Fibroblast of skin of left quadriceps (primary cell): ENCODE data around the gene ATP6V0E1.
"Not testable (repeated sequence)": the region's sequence is repeated elsewhere in the genome, so short reads cannot be mapped to it uniquely, and the experiment has no call there.

Experiments
- DNase-seq, 2 experiments: peaks; one replicate each; pipeline ENCODE4 v3.0.0-alpha.2; 2013; ENCODE audit warnings: low read depth in 2 of 2

The ATP6V0E1 gene

DNA sequence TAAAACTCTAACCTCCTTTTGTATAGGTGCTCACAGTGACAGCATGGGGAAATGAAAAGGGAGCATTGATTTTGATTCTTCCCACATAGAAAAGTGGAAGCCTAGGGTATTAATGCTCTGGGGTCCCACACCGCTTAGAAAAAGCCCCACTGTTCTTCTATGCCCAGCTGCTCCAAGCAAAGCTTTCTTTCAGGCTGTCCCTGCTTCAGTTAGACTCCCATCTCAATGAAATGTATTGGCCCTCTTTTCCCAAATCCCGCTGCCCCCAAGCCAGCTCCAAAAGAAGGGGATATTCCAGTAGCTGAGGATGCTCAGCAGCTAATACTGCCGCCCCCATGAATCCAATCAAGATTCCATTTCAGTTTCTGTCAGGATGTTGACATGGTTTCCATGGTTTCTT is 55.6 kb downstream of the ATP6V0E1 start:
- DNase-seq, result no peak

DNA sequence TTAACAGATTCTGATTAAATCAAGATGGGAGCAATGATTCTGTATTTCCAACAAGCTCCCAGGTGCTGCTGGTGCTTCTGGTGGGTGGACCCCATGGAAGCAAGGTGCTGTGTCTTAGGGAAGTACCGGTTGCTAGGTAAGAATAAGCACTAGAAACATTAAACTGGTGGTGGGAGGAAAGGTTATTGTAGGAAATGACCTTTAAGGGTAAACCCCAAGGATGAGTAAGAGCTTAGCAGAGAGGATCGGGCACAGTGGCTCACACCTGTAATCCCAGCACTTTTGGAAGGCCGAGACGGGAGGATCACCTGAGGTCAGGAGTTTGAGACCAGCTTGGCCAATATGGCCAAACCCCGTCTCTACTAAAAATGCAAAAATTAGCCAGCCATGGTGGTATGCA is 56.4 kb downstream of the ATP6V0E1 start:
- no peak for DNase-seq

DNA sequence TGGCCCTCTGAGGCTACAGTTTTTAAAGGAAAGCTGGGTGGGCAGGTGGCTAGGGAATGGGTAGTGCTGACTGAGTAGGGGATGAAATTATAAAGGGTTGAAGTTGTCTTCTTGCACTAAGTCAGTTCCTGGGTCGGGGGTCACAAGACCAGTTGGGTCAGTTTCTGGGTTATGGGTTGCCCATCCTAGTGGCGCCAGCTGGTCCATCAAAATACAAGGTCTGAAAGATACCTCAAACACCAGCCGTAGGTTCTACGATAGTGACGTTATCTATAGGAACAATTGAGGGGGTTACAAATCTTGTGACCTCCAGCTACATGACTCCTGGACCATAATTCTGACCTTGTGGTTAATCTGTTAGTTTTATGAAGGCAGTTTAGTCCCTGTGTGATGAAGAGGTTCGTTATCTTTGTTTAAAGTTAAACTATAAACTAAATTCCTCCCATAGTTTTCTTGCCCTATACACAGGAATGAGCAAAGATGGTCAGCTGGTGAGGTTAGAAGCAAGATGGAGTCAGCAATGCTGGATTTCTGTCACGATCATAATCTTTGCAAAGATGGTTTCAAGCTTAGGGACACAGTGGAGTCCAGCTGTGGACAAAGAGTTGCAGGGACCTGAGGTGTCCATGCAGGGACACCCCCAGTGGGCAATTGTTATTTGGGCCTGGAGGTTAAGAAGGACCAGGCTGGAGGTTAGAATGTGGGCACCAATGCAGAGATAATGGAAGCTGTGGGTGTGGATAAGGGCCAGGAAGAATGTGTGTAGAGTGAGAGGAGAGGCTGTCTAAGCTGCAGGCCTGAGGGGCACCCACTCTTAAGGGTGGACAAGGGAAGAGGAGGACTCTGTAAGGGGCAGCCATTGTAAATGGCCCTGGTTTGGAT is 58.6 kb downstream of the ATP6V0E1 start:
- DNase-seq, result no peak

DNA sequence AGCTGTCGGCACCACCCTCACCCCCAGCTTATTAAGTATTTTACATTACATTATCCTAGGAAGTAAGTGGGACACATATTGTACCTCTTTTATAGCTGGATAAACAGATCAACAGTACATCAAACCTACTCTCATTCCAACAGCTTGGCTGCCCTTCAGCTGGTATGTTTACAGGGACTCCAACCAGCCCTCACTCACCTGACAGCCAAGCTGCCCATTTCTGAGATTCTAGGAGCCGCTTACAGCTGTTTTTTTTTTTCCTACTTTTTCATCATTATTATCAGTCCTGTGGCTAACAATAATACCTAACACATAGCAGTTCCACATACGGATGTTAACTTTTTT is 59.2 kb downstream of the ATP6V0E1 start:
- no peak for DNase-seq

DNA sequence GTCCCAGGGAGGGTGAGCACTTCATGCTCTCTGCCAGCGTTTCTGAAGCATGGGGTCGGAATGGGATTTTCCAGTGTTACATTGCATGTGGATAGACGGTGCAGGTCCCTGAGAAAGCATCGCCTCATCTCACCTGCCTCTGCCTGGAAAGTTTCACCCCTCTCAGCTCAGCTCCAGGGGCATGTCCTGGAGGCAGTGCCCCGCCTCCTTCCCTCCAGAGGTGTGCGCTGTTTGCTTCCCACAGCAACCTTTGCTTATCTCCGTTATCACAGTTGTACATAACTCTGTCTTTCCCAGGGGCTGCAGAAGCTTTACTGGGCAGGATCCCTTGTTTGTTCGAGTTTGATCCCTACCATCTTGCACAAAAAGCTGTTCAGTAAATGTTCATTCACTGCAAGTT is 61.9 kb downstream of the ATP6V0E1 start:
- DNase-seq, result no peak

DNA sequence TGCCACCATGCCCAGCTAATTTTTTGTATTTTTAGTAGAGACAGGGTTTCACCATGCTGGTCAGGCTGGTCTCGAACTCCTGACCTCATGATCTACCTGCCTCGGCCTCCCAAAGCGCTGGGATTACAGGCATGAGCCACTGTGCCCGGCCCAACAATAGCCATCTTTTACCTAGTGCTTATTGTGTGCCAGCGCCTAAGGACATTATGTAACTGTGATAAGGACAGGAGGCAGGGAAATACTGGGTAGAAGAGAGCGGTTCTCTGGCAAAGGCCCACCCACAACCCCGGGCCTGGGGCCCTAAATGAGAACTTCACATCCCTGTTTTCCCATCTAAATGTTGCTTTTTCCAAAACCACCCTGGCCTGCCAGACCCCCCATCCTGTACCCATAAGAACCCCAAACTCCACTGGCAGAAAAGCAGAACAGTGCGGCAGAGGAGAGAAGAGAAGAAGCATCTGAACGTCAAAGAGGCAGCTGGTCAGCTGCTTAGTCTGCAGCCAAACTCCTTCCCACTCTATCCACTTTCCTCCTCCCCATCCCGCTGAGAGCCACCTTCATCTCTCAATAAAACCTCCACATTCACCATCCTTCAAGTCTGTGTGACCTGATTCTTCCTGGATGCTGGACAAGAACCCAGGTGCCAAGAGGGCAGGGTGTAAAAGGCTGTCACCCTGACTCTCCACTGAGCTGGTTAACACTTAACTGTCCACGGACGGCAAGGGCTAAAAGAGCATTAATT is 63.7 kb downstream of the ATP6V0E1 start:
- DNase-seq, result not testable (repeated sequence)

DNA sequence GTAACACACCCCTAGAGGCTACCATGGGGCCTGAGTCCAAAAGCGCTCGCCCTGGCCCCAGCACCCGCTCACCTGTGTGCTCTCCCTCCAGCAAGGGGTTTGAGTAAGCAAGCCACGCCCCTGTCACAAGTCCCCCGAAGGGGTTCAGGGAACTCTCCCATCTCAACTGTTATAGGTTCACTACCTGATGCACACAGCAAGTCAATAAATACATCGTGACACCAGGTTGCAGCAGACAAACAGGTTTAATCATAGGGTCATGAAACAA is 64.2 kb downstream of the ATP6V0E1 start:
- no peak for DNase-seq

DNA sequence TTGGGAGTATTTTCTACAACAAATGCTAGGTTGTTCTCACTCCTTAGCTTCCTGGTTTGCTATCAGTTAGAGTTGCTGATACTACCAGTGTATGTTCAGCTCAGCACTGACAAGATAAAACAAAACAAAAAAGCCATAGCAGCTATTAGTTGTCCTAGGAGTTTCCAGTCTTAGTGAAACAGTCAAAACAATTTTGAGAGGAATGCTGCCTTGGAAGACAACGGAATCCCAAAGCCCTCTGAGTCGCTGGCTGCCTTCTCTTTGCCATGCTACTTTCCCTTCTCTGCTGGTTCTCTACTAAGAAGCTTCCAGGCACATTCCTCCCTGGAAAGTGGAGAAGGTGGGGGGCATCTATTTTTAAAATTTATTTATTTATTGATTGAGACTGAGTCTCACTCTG is 67.2 kb downstream of the ATP6V0E1 start:
- no peak for DNase-seq

DNA sequence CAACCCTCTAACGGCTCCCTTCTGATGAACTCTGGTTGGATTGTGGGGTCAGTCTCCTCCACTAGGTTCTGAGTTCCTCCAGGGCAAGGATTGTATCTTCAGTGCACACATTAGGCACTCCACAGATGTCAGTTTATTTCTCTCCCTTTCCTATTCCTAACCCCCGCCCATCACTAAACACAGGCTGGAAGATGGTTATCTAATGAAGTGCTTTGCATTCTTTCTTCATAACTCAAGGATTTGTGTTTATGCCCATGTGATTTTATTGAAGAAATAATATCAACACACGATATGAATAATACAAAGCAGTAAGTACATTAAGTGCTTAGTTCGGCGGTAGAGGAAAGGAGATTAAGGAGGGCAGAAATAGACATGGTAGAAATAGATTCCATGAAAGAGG is 68.2 kb downstream of the ATP6V0E1 start:
- peak; percentile 25 to 35 for DNase-seq

DNA sequence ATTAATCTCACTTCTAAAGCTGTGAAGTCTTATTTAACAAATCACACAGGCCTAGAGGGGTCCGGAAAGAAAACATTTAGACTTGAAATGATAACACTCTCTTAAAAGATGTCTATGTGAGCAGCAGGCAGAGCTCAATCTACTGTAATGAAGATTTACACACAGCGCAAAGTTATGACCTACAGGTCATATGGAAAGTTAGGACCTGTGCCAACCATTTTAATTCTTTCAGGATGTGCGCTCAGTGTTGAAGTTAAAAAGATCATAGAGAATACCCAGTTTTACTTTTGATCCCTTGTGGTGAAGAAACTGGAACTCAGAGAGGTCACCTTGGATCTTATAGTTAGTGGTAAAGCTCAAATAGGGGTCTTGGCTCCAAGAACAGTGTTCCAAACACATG is 69.5 kb downstream of the ATP6V0E1 start:
- no peak for DNase-seq

DNA sequence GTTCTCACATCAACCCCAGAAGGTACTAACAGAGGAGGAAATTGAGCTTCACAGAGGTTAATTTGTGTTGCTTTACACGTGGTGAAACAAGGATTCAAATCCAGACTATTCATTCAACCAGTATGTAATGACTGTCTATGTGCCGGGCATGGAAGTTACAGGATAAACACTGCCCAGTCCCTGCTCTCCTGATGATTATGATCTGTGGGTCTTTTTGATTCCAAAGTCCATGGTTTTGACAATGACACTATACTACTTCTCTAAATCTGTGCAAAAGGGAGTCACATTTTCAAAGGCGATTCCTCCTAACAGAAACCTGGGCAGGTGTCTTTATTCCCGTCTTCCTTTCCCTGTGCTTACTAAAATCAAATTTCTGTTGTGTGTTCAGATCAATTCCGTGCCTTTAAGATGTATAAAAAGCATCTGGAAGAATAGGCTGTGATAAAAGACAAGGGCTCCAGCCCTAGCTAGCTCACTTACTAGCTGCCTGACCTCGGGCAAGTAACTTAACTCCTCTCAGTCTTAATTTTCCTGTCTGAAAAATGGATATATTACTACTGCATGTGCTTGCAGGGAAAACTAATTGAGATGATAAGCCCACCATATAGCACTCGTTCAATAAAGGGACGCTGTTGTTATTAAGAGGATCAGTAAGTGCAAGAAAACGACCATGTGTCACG is 71.6 kb downstream of the ATP6V0E1 start:
- no peak for DNase-seq

DNA sequence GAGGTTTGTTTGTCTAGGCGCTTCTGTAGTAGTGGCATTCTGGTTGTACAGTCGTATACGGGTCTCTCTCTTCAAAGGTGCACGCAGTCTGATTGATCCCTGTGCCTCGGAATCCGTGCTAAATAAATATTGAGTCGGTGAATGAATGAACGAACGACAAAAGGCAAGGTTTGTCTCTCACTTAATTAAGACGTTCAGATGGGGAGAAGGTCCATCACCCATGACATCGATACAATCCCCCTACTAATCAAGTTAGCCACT is 72.1 kb downstream of the ATP6V0E1 start:
- no peak for DNase-seq

DNA sequence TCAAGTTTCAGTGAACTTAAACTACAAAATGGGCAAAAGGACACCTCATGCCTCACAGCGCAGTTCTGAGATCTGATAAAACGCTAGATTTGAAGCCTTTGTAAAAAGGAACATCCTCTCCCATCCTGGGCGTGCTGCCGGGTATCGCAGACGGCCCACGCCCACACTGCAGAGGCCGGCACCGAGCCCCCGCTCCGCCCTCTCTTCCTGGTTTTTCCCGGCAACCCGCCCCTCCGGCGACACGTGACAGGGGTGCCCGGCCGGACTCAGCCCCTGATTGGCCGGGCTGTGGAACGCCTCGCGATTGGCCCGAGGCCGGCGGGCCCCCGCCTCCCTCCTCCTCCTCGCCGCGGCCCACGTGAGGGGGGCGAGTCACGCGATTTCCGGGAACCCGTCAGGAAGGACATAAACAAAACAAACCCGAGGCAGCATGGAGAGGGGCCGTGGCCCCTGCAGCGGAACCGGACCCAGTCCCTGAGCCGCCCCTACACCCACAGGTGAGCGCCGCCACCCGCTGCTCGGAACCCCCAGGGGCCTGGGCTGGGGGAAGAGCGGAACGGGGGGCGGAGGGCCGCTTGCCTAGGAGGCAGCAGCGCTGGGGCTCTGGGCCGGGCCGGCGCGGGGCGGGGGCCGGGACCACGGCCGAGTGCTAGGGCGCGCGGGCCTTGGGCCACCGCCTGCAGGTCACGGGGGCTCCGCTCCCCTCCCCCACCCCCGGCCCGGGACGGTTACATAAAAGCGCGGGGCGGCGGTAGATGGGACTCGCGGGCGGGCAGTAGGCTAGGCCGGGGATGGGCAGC is 72.6 kb downstream of the ATP6V0E1 start, which contains the start of gene CREBRF:
CREBRF (plus strand) TSS at position 370 of the 800 bp plus-strand sequence. CDS start 24,424 bp downstream, outside the sequence.
- DNase-seq, result peak; percentile 92 to 93

DNA sequence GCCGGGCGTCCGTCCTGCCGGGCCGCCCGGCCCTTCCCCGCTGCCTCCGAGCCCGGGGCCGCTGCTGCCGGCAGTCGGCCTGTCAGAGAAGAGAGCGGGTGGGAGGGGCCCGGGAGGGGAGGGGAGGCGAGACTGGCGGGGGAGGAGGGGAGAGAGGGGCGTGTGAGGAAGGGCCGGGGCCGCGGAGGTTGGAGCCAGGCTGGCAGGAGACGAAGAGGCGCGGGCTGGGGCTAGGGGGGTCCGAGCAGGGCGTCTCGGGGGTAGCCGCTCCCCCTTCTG is 73.2 kb downstream of the ATP6V0E1 start:
- no peak for DNase-seq

DNA sequence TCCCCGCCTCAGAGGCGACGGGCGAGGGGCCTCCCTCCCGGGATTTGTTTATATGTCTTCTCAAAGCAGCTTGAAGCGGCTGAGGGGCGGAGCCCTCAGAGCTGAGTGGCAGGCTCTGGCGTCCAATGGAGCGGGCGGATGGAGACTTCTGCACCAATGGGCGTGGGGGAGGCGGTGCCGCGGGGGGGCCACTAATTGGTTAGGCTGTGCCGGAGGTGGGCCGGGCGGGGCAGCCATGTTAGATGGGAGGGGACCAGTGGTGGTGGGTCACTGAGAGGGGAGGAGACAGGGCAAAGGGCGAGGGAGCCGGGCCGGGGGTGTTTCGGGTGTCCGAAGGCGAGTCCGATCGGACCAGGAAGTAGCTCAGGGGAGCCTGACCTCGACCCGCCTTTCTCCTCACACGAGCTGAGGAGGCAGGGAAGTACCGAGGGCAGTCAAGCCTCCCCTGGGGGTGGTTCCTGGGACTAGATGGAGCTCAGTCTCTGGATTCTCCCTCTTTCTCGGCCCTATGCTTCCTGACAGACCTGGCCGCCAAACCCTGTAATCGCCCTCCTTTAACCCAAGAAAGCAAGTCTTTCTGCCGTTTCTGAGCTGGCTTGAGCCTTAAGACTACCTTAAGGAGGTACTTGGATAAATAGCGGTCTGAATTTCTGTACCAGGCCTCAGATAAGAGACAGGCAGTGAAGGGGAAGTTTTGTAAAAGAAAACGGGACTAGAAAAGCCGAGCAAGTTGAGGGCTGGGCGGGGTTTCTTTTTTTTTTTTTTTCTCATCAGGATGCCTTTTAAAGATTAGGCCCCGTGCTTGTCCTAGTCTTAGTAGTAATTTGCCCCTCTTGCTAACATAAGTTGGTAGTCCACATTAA is 73.7 kb downstream of the ATP6V0E1 start:
- DNase-seq, result peak; percentile 96 to 97

DNA sequence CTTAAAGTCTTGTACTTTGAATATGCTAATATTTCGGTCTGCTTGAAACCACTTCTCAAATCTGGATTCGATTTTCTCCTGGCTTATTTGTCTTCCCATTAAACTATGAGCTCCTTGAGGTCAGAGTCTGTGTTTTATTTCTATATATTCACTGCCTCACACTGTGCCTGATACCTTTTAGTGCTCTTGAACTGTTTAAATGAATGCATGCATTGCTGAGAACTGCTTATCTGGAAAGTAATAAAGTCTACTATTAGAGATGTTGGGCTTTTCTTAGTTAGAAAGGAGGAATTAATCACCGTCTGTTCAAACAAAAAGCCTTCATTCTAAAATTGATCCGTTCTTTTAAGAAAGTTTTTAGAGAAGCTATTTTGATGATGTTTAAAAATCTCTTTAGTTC is 78.6 kb downstream of the ATP6V0E1 start:
- DNase-seq, result no peak

DNA sequence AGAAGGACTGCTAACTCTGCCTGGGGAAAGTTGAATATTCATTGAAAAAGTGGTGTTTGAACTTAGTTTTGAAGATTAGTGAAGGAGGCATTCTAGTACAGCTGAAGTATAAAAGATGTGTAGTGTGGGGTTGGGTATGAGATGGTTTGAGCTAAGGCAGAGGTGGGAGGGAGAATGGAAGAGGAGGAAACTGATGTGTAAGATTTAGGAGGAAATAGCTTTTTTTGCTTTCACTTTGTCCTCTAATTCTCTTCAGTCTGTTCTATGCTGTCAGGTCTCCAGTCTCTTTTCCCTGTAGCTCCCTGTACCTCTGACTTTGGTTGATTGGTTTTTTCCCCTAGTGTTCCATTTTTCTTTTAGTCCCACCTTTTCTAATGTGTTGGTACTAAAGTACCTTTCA is 81.6 kb downstream of the ATP6V0E1 start:
- no peak for DNase-seq

DNA sequence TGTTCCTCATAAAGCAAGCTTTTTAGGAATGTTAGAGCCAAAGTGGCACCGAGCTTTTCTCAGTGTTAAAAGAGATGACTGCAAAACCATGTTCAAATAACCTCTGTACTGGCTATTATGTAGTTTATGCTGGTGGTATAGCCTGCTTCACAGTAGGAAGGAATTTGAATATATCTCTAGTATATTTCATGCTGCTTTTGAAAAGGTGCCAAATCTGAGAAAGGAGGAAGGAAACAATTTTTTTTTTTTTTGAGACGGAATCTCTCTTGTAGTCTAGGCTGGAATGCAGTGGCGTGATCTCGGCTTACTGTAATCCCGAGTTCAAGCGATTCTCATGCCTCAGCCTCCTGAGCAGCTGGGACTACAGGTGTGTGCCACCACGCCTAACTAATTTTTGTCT is 86.1 kb downstream of the ATP6V0E1 start:
- DNase-seq, result no peak

DNA sequence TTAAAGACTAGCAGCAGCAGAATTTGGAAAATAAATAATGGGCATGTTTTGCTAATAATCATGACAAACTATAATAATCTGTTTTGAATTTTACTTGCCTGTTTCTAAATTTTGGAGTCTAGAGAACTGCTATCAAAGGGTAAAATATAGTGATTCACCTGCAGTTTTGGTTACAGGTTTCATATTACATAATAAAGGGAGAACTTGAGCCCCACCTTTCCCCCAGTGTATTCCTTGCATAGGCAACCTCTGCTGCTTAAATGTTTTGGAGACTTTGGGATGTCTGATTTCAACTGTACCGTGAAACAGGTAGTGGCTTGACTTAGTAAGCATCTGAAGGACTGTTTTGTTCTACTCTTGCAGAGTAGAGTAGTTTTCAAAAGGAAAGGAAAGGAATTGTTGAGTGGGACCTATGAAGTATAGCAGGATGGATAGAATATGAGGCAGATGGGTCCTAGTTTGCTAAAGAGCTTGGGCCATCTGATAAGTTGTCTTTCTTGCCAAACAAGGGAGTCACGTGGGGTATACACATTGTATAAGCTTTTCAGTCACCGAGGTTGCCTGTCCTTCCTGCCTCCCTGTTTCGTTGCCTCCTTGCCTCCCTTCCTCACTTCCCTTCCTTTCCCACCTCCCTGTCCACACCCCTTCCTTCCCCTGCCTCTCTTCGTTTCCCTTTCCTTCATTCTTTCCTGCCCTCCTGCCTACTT is 91.7 kb downstream of the ATP6V0E1 start:
- no peak for DNase-seq

DNA sequence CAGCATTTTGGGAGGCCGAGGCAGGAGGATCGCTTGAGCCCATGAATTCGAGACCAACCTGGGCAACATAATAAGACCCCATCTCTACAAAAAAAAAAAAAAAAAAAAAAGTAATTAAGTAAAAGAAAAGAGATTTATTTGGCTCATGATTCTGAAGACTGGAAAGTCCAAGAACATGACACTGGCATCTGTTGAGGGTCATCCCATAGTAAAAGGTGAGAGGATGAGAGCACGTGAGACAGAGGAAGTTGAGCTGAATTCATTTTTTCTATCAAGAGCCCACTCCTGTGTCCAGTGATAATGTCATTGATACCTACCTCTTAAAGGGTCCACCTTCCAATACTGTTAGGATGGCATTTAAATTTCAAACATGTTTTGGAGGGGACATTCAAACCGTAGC is 92.4 kb downstream of the ATP6V0E1 start:
- no peak for DNase-seq

DNA sequence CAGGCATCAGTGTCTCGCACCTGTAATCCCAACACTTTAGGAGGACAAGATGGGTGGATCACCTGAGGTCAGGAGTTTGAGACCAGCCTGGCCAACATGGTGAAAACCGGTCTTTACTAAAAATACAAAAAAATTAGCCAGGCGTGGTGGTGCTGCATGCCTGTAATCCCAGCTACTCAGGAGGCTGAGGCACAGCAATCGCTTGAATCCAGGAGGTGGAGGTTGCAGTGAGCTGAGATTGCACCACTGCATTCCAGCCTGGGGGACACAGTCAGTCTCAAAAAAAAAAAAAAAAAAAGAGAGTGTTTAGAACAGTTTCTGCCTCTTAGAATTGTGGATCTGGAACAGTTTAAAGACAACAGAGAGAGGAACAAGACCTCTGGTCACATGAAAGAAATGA is 92.9 kb downstream of the ATP6V0E1 start:
- DNase-seq, result not testable (repeated sequence)
